Esophagus muscularis mucosa (tissue), 4 donors: ENCODE measurements around the gene TMEM244.

ENCODE experiments used
- CTCF ChIP-seq, 3 experiments: fragments of 200-600 bp in 2 of 3; fragments of 450-650 bp in 1 of 3; sonication (generic) in 2 of 3; IDR thresholded peaks; one replicate each; pipeline ENCODE4 v1.5.1; 2017 to 2019; ENCODE audit warnings: antibody characterized with exemption in 3 of 3, mild to moderate bottlenecking in 2 of 3, moderate library complexity in 1 of 3
- EP300 ChIP-seq: sonication (generic); formaldehyde crosslinking; IDR thresholded peaks from one replicate; pipeline ENCODE4 v1.6.1; 2017; ENCODE audit warnings: antibody characterized with exemption
- POLR2A ChIP-seq: fragments of 450-650 bp; IDR thresholded peaks from one replicate; pipeline ENCODE4 v1.6.1; 2017; ENCODE audit warnings: antibody characterized with exemption, moderate library complexity, mild to moderate bottlenecking, low read depth
- POLR2AphosphoS5 ChIP-seq, 2 donors: sonication (generic); formaldehyde crosslinking; IDR thresholded peaks; one replicate each; pipeline ENCODE4 v1.6.1; 2017; ENCODE audit warnings: antibody characterized with exemption in 2 of 2

GRCh38 chr6:129893640-129894039, 32.5 kb upstream of the TMEM244 start:
- no peak for TF ChIP-seq POLR2AphosphoS5 (IDR thresholded peaks at IDR 0.05)
- peak in 2 of 3 experiments; percentile 21 to 23 for TF ChIP-seq CTCF (IDR thresholded peaks at IDR 0.05)
- TF ChIP-seq EP300, result no peak
- TF ChIP-seq POLR2A, result no peak
